GM12878 (cell line): ENCODE measurements around the gene PLEKHA7. TPM values are rescaled to one million over a fixed set of nuclear protein-coding genes. Genes with fewer than 3 reads are reported as not detected.

Experiments
- ATAC-seq: fragments of 200-7000 bp; cut with Tn5 transposase; 3 replicates; pipeline ENCODE4 v1.9.1; 2020; ENCODE audit warnings: mild to moderate bottlenecking, moderate library complexity
- BruUV-seq: library from RNA; stranded (reverse); fragments of 400-500 nt; replicated peaks from 2 replicates; lab custom pipeline; 2021; lab: Mats Ljungman, UMichigan
- CTCF ChIA-PET: fragments of 300-600 bp; sonication (Branson Sonifier 250); formaldehyde crosslinking; extraction: SDS; loops from one replicate; lab custom pipeline; 2021; ENCODE audit warnings: inconsistent platforms; lab: Yijun Ruan, JAX
- POLR2A ChIA-PET: fragments of 350-600 bp; formaldehyde crosslinking; extraction: SDS; loops from one replicate; lab custom pipeline; 2021; ENCODE audit warnings: inconsistent platforms; lab: Charles Lee
- RAD21 ChIA-PET: fragments of 300-600 bp; sonication (Branson Sonifier 250); formaldehyde crosslinking; loops from one replicate; lab custom pipeline; 2023; ENCODE audit warnings: antibody characterized with exemption; ENCODE audit not compliant: unreplicated experiment; lab: Charles Lee
- SMC1A ChIA-PET: fragments of 300-600 bp; sonication (Branson Sonifier 250); formaldehyde crosslinking; loops from one replicate; lab custom pipeline; 2023; ENCODE audit not compliant: unreplicated experiment, uncharacterized antibody; lab: Charles Lee
- DNase-seq: peaks from one replicate; pipeline ENCODE4 v3.0.0-alpha.2; 2011; ENCODE audit warnings: low read depth, low spot score
- FAIRE-seq: peaks from 3 replicates; lab custom pipeline; 2011; peaks lifted over from hg19 to GRCh38; lab: Jason Lieb, UNC
- H2AFZ ChIP-seq: 2 replicates; pipeline ENCODE4 v1.6.0; 2011; ENCODE audit warnings: low read depth, low read length, control low read depth; ENCODE audit not compliant: control insufficient read depth
- H3K27ac ChIP-seq: 2 replicates; pipeline ENCODE4 v1.5.1; 2011; ENCODE audit warnings: control low read depth; ENCODE audit not compliant: control insufficient read depth, insufficient read depth
- H3K27me3 ChIP-seq, 2 experiments: replicated peaks in 1 of 2; 2 replicates each; pipeline versions ENCODE4 v1.6.0 to v1.6.1; 2011; ENCODE audit warnings: low read length in 1 of 2; ENCODE audit not compliant: control insufficient read depth in 2 of 2, insufficient read depth in 2 of 2
- H3K36me3 ChIP-seq, 2 experiments: 2 replicates each; pipeline ENCODE4 v1.5.1; 2011; ENCODE audit warnings: low read length in 1 of 2; ENCODE audit not compliant: control insufficient read depth in 2 of 2, insufficient read depth in 2 of 2
- H3K4me1 ChIP-seq: 2 replicates; pipeline ENCODE4 v1.6.1; 2011; ENCODE audit warnings: mild to moderate bottlenecking, low read length, moderate library complexity, mixed read lengths; ENCODE audit not compliant: control insufficient read depth, insufficient read depth
- H3K4me2 ChIP-seq: 2 replicates; pipeline ENCODE4 v1.6.0; 2011; ENCODE audit warnings: control low read depth; ENCODE audit not compliant: control insufficient read depth, insufficient read depth
- H3K4me3 ChIP-seq: fragments of 200-600 bp; sonication (generic); 2 replicates; pipeline ENCODE4 v1.5.1; 2016
- H3K79me2 ChIP-seq: 2 replicates; pipeline ENCODE4 v1.6.0; 2011; ENCODE audit warnings: low read length; ENCODE audit not compliant: control insufficient read depth, insufficient read depth
- H3K9ac ChIP-seq: 2 replicates; pipeline ENCODE4 v1.8.0; 2011; ENCODE audit warnings: low read length, control low read depth, mixed read lengths; ENCODE audit not compliant: control insufficient read depth, insufficient read depth
- H3K9me3 ChIP-seq: replicated peaks from 3 replicates; pipeline ENCODE4 v1.5.1; 2011; ENCODE audit warnings: mild to moderate bottlenecking, low read length; ENCODE audit not compliant: control insufficient read depth, insufficient read depth
- H4K20me1 ChIP-seq: 2 replicates; pipeline ENCODE4 v1.6.0; 2011; ENCODE audit not compliant: control insufficient read depth, insufficient read depth
- BMI1 ChIP-seq: fragments of 450-650 bp; IDR thresholded peaks from 2 replicates; pipeline ENCODE4 v1.6.1; 2016; ENCODE audit warnings: mild to moderate bottlenecking, moderate library complexity, borderline replicate concordance
- CBX3 ChIP-seq: fragments of 200-600 bp; sonication (generic); IDR thresholded peaks from 2 replicates; pipeline ENCODE4 v1.6.1; 2016; ENCODE audit warnings: low read depth, borderline replicate concordance
- EGR1 ChIP-seq, 2 experiments: IDR thresholded peaks; 1 replicate in 1 of 2; 2 replicates in 1 of 2; pipeline ENCODE4 v1.6.1; 2011 to 2012; ENCODE audit warnings: low read depth in 2 of 2, low read length in 2 of 2, borderline replicate concordance in 1 of 2, mild to moderate bottlenecking in 1 of 2, moderate library complexity in 1 of 2
- IRF5 ChIP-seq: fragments of 450-650 bp; IDR thresholded peaks from 2 replicates; pipeline ENCODE4 v1.6.1; 2017; ENCODE audit warnings: borderline replicate concordance
- MEF2A ChIP-seq: IDR thresholded peaks from 2 replicates; pipeline ENCODE4 v1.6.1; 2011; ENCODE audit warnings: low read depth, mild to moderate bottlenecking, low read length, moderate library complexity; ENCODE audit not compliant: insufficient read depth
- NFYA ChIP-seq: IDR thresholded peaks from 2 replicates; pipeline ENCODE4 v1.6.1; 2011; ENCODE audit warnings: low read depth, mild to moderate bottlenecking, low read length, improper control_type of control experiment, borderline replicate concordance
- PML ChIP-seq: IDR thresholded peaks from 2 replicates; pipeline ENCODE4 v1.6.1; 2012; ENCODE audit warnings: low read length, inconsistent platforms
- WGBS: methylation state at CpG from one replicate; pipeline ENCODE4 v1.1.6; 2016; ENCODE audit warnings: low lambda C conversion rate; ENCODE audit not compliant: insufficient replicate concordance, insufficient coverage; ENCODE audit errors: missing lambda C conversion rate; 5-methylcytosine and 5-hydroxymethylcytosine counted together
- in situ Hi-C: fragments of 300-500 bp; cut with MboI; formaldehyde crosslinking; loops from 9 replicates; pipeline ENCODE4 v1.14.3; 2018; ENCODE audit warnings: mixed read lengths
- intact Hi-C: fragments of 100-400 bp; cut with micrococcal nuclease; formaldehyde crosslinking; loops from one replicate; pipeline ENCODE4 v1.14.2; 2022; ENCODE audit not compliant: unreplicated experiment
- polyA plus RNA-seq, 11 experiments: library from polyadenylated mRNA; depleted of rRNA in 4 of 11; unstranded in 6 of 11; stranded (reverse) in 5 of 11; fragments of >200 nt; fragmentation: Nextera tagmentation in 4 of 11; fragmentation: Illumina TruSeq in 1 of 11; extraction: Ambion mirVana in 4 of 11; extraction: Trizol in 1 of 11; gene quantifications; 1 replicate in 1 of 11; 2 replicates in 10 of 11; pipeline versions ENCODE4 v1.2.1 to v1.2.3, GENCODE V29; 2011 to 2016; ENCODE audit warnings: inconsistent platforms in 2 of 11, missing spikeins in 2 of 11, low read depth in 1 of 11
- total RNA-seq, 4 experiments: library from RNA; depleted of rRNA in 3 of 4; stranded (reverse); fragments of >200 nt in 3 of 4; fragmentation: Illumina TruSeq in 1 of 4; extraction: Trizol in 1 of 4; gene quantifications; 2 replicates each; pipeline versions ENCODE4 v1.2.1 to v1.2.3, GENCODE V29; 2013 to 2021
- TF ChIP-seq, protein P1 (sequence below): IDR thresholded peaks from 2 replicates; pipeline ENCODE4 v1.6.1; 2012; ENCODE audit warnings: improper control_type of control experiment, low read depth, low read length; ENCODE audit not compliant: insufficient replicate concordance
- TF ChIP-seq, protein P2 (sequence below): fragments of 450-650 bp; IDR thresholded peaks from 2 replicates; pipeline ENCODE4 v1.6.1; 2016; ENCODE audit warnings: mild to moderate bottlenecking, moderate library complexity, borderline replicate concordance

Gene PLEKHA7
- total and polyA plus RNA-seq, 10 of the 15 experiments (the other 5 are each of a cell fraction or from before 2014, with no cell fraction given) = 0.45 to 5.3 (median 2.1) TPM

GRCh38 chr11:16926883-16927626, 87.2 kb downstream of the PLEKHA7 start:
- Histone ChIP-seq H4K20me1 (no peaks in the 10 kb centered on the region), H3K4me1 (peaks cover 22% of the 10 kb centered on the region), H3K4me3 (no peak overlapping the region), H3K27ac (no peak overlapping the region), H3K9me3 (no peaks in the 10 kb centered on the region), H3K4me2 (no peak overlapping the region), H3K9ac (no peak overlapping the region), H3K27me3 (peaks cover 12 to 13% of the 10 kb centered on the region in 2 experiments), H3K79me2 (no peaks in the 10 kb centered on the region), H3K36me3 (no peaks in the 10 kb centered on the region), H2AFZ (no peak overlapping the region)
- DNase-seq (no peak), FAIRE-seq (no peak), ATAC-seq (no peak)
- ChIA-PET POLR2A (interaction anchor here (1.3 kb wide), 1 partner anchor 25 kb away, joined by 3 read pairs; no protein-coding TSS in a partner anchor), SMC1A (no interaction called here), CTCF (no interaction called here), RAD21 (interaction anchor here (0.7 kb wide), 1 partner anchor 107 kb away, joined by 3 read pairs; no protein-coding TSS in a partner anchor)
- in situ Hi-C loops = no loop called here
- intact Hi-C loops = loop anchor here (10.0 kb wide), 1 partner anchor 142 kb away; no protein-coding TSS in a partner anchor
- BruUV-seq = no TSS peak
- 44% methylated on average over 6 of the region's 9 CpGs for WGBS
- TF ChIP-seq, protein P1, sequence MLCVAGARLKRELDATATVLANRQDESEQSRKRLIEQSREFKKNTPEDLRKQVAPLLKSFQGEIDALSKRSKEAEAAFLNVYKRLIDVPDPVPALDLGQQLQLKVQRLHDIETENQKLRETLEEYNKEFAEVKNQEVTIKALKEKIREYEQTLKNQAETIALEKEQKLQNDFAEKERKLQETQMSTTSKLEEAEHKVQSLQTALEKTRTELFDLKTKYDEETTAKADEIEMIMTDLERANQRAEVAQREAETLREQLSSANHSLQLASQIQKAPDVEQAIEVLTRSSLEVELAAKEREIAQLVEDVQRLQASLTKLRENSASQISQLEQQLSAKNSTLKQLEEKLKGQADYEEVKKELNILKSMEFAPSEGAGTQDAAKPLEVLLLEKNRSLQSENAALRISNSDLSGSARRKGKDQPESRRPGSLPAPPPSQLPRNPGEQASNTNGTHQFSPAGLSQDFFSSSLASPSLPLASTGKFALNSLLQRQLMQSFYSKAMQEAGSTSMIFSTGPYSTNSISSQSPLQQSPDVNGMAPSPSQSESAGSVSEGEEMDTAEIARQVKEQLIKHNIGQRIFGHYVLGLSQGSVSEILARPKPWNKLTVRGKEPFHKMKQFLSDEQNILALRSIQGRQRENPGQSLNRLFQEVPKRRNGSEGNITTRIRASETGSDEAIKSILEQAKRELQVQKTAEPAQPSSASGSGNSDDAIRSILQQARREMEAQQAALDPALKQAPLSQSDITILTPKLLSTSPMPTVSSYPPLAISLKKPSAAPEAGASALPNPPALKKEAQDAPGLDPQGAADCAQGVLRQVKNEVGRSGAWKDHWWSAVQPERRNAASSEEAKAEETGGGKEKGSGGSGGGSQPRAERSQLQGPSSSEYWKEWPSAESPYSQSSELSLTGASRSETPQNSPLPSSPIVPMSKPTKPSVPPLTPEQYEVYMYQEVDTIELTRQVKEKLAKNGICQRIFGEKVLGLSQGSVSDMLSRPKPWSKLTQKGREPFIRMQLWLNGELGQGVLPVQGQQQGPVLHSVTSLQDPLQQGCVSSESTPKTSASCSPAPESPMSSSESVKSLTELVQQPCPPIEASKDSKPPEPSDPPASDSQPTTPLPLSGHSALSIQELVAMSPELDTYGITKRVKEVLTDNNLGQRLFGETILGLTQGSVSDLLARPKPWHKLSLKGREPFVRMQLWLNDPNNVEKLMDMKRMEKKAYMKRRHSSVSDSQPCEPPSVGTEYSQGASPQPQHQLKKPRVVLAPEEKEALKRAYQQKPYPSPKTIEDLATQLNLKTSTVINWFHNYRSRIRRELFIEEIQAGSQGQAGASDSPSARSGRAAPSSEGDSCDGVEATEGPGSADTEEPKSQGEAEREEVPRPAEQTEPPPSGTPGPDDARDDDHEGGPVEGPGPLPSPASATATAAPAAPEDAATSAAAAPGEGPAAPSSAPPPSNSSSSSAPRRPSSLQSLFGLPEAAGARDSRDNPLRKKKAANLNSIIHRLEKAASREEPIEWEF = no peak
- no peak for TF ChIP-seq MEF2A
- TF ChIP-seq IRF5 = no peak
- no peak for TF ChIP-seq BMI1
- TF ChIP-seq CBX3 = no peak
- TF ChIP-seq, protein P2, sequence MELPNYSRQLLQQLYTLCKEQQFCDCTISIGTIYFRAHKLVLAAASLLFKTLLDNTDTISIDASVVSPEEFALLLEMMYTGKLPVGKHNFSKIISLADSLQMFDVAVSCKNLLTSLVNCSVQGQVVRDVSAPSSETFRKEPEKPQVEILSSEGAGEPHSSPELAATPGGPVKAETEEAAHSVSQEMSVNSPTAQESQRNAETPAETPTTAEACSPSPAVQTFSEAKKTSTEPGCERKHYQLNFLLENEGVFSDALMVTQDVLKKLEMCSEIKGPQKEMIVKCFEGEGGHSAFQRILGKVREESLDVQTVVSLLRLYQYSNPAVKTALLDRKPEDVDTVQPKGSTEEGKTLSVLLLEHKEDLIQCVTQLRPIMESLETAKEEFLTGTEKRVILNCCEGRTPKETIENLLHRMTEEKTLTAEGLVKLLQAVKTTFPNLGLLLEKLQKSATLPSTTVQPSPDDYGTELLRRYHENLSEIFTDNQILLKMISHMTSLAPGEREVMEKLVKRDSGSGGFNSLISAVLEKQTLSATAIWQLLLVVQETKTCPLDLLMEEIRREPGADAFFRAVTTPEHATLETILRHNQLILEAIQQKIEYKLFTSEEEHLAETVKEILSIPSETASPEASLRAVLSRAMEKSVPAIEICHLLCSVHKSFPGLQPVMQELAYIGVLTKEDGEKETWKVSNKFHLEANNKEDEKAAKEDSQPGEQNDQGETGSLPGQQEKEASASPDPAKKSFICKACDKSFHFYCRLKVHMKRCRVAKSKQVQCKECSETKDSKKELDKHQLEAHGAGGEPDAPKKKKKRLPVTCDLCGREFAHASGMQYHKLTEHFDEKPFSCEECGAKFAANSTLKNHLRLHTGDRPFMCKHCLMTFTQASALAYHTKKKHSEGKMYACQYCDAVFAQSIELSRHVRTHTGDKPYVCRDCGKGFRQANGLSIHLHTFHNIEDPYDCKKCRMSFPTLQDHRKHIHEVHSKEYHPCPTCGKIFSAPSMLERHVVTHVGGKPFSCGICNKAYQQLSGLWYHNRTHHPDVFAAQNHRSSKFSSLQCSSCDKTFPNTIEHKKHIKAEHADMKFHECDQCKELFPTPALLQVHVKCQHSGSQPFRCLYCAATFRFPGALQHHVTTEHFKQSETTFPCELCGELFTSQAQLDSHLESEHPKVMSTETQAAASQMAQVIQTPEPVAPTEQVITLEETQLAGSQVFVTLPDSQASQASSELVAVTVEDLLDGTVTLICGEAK = no peak
- TF ChIP-seq EGR1 (IDR thresholded peaks at IDR 0.05; ENCODE audit: borderline replicate concordance in 1 of 2, low read depth in 2 of 2, low read length in 2 of 2) = no peak
- no peak for TF ChIP-seq PML
- TF ChIP-seq NFYA = no peak
